Measurements from ENCODE around the gene DNAH1. TPM values are rescaled to one million over a fixed set of nuclear protein-coding genes. Genes with fewer than 3 reads are reported as not detected.
A peak's percentile ranks its signal among the peaks of the same experiment; 100 is the strongest.

Gene DNAH1
- total and polyA plus RNA-seq, 2 of the 13 experiments (the other 11 are each of a cell fraction or from before 2014, with no cell fraction given), result 0.64 to 3.5 TPM

- peak overlapping the region; percentile 95 for H3K27ac ChIP-seq (ENCODE audit: extremely low read length, insufficient read depth, low read length)
- FAIRE-seq (peak; percentile 54), DNase-seq (ENCODE audit: low spot score) (peak; percentile 55), ATAC-seq (peak; percentile 66)
- peaks cover 51% of the 10 kb centered on the region for H4K20me1 ChIP-seq (ENCODE audit: insufficient read depth, low read length)
- in situ Hi-C loops (cut with HindIII; ENCODE audit: extremely low pct_ligation_motif_present, low pct_unique_long_range_greater_than_20kb) (no loop called here), intact Hi-C loops (cut with micrococcal nuclease; ENCODE audit: unreplicated experiment) (no loop called here)
- peaks cover 60% of the 10 kb centered on the region for H3K79me2 ChIP-seq (ENCODE audit: insufficient read depth, low read length)
- ChIA-PET CTCF (ENCODE audit: low intra/inter-chr PET ratio, low total read pairs) (no interaction called here), POLR2A (interaction anchor here (0.8 to 5.3 kb wide), 11 partner anchors 12 to 123 kb away, joined by 3 to 165 read pairs (median 11); partner anchors contain the start of genes GLYCTK, POC1A and TWF2)
- no peak overlapping the region for H2AFZ ChIP-seq (ENCODE audit: low read length)
- peaks cover 72% of the 10 kb centered on the region for H3K4me1 ChIP-seq (ENCODE audit: insufficient read depth, low read length)
- no peaks in the 10 kb centered on the region; a peak in 1 of 5 replicates for H3K27me3 ChIP-seq (ENCODE audit: control insufficient read depth in 1 of 2, insufficient read depth in 2 of 2, low read length in 2 of 2)
- no TSS peak for BruUV-seq (replicated peaks)
- H3K4me2 ChIP-seq (ENCODE audit: low read depth, low read length), result peak overlapping the region; percentile 92
- peak overlapping the region; percentile 77 to 99 (median 94) for H3K4me3 ChIP-seq (replicated peaks in 1 of 3; ENCODE audit: insufficient read depth in 1 of 3, low read depth in 2 of 3, low read length in 3 of 3)
- peak overlapping the region; percentile 99 for H3K9ac ChIP-seq (ENCODE audit: insufficient read depth, low read depth, low read length)
- WGBS (ENCODE audit: low lambda C conversion rate), result 3% methylated on average over 28 of the region's 28 CpGs
- H3K36me3 ChIP-seq (replicated peaks in 1 of 2; ENCODE audit: control insufficient read depth in 1 of 2, insufficient read depth in 2 of 2, low read length in 2 of 2), result peaks cover 3 to 10% of the 10 kb centered on the region in 2 experiments; a peak in 4 of 5 replicates
- H3K9me3 ChIP-seq (ENCODE audit: low read length), result no peaks in the 10 kb centered on the region
- TF ChIP-seq NR2F6 (IDR thresholded peaks at IDR 0.05), result peak; percentile 73
- peak; percentile 44; the same call in 1 of the 2 replicates for TF ChIP-seq NR2F6 (CRISPR knock-in tag; IDR thresholded peaks at IDR 0.05)
- peak in 1 of 2 experiments; percentile 50; a peak in 2 of 4 replicates for TF ChIP-seq HMGXB4 (CRISPR knock-in tag; IDR thresholded peaks at IDR 0.05; ENCODE audit: borderline replicate concordance in 1 of 2, low read depth in 1 of 2)
- TF ChIP-seq ZNF124 (CRISPR knock-in tag; IDR thresholded peaks at IDR 0.05), result no peak
- no peak for TF ChIP-seq ZBED4 (CRISPR knock-in tag; IDR thresholded peaks at IDR 0.05; ENCODE audit: borderline replicate concordance)
- TF ChIP-seq RORA (CRISPR knock-in tag; IDR thresholded peaks at IDR 0.05), result no peak
- TF ChIP-seq ZBTB25 (CRISPR knock-in tag; IDR thresholded peaks at IDR 0.05), result no peak
- TF ChIP-seq KDM2A (CRISPR knock-in tag; IDR thresholded peaks at IDR 0.05; ENCODE audit: borderline replicate concordance, low read depth), result peak; percentile 54; the same call in 1 of the 2 replicates
- no peak for TF ChIP-seq ZNF564 (CRISPR knock-in tag; IDR thresholded peaks at IDR 0.05)
- TF ChIP-seq CREM (IDR thresholded peaks at IDR 0.05), result 0 out of 2 replicates have a peak, but pooled peaks have one; percentile 11
- TF ChIP-seq CREM (CRISPR knock-in tag; IDR thresholded peaks at IDR 0.05), result no peak
- no peak for TF ChIP-seq AGO1 (IDR thresholded peaks at IDR 0.05; ENCODE audit: low read depth, low read length, poor library complexity, severe bottlenecking)
- 0 out of 2 replicates have a peak, but pooled peaks have one; percentile 26 for TF ChIP-seq ZNF512 (CRISPR knock-in tag; IDR thresholded peaks at IDR 0.05)
- 0 out of 2 replicates have a peak, but pooled peaks have one; percentile 7 for TF ChIP-seq ZNF563 (CRISPR knock-in tag; IDR thresholded peaks at IDR 0.05)
Observed at GRCh38 chr3:52277071-52277964, 38.8 kb upstream of the DNAH1 start.
